ENCODE data around the gene ANKRD27. TPM values are rescaled to one million over a fixed set of nuclear protein-coding genes. Genes with fewer than 3 reads are reported as not detected.

Gene ANKRD27
- total RNA-seq, 2 donors from 2014 or later, result 9.6 to 16.2 TPM

- H3K27ac ChIP-seq, result no peak overlapping the region
- ATAC-seq (no peak), DNase-seq (no peak)
- 83 to 98% methylated on average over 10 to 12 of the region's 12 CpGs for WGBS, 2 donors
- H3K4me1 ChIP-seq, result no peaks in the 10 kb centered on the region
- no peaks in the 10 kb centered on the region for H3K27me3 ChIP-seq
- intact Hi-C loops (cut with DNase I), result no loop called here
- H3K9me3 ChIP-seq, result no peaks in the 10 kb centered on the region
- no peak overlapping the region for H3K4me3 ChIP-seq
- no peak for TF ChIP-seq CTCF (IDR thresholded peaks at IDR 0.05)
- TF ChIP-seq POLR2A (IDR thresholded peaks at IDR 0.05), result no peak
- peaks cover 0 to 20% of the 10 kb centered on the region in 2 donors for H3K36me3 ChIP-seq (replicated peaks in 1 of 2; ENCODE audit: insufficient read depth in 1 of 2, low read depth in 2 of 2)
These were observed 32.2 kb downstream of the ANKRD27 start for GRCh38 chr19:32642771-32643170.

- DNase-seq (no peak), ATAC-seq (no peak)
- Histone ChIP-seq H3K27me3 (no peaks in the 10 kb centered on the region), H3K36me3 (replicated peaks in 1 of 2; ENCODE audit: insufficient read depth in 1 of 2, low read depth in 2 of 2) (peaks cover 0 to 20% of the 10 kb centered on the region in 2 donors), H3K9me3 (no peaks in the 10 kb centered on the region), H3K4me3 (no peak overlapping the region), H3K4me1 (no peaks in the 10 kb centered on the region), H3K27ac (no peak overlapping the region)
- TF ChIP-seq CTCF (IDR thresholded peaks at IDR 0.05) (no peak), POLR2A (IDR thresholded peaks at IDR 0.05) (no peak)
- 97 to 100% methylated on average over 8 to 13 of the region's 13 CpGs for WGBS, 2 donors
- intact Hi-C loops (cut with DNase I), result no loop called here
These were observed 36.4 kb downstream of the ANKRD27 start for GRCh38 chr19:32638625-32639024.

- Histone ChIP-seq H3K36me3 (replicated peaks in 1 of 2; ENCODE audit: insufficient read depth in 1 of 2, low read depth in 2 of 2) (peaks cover 0 to 17% of the 10 kb centered on the region in 2 donors), H3K27me3 (no peaks in the 10 kb centered on the region), H3K4me3 (no peak overlapping the region), H3K27ac (no peak overlapping the region), H3K4me1 (no peaks in the 10 kb centered on the region), H3K9me3 (no peaks in the 10 kb centered on the region)
- ATAC-seq (no peak), DNase-seq (no peak)
- no peak for TF ChIP-seq CTCF (IDR thresholded peaks at IDR 0.05)
- TF ChIP-seq POLR2A (IDR thresholded peaks at IDR 0.05), result no peak
- intact Hi-C loops (cut with DNase I), result no loop called here
- 90 to 96% methylated on average over 8 to 12 of the region's 14 CpGs for WGBS, 2 donors
These were observed 37.5 kb downstream of the ANKRD27 start for GRCh38 chr19:32637480-32637879.

- TF ChIP-seq CTCF (IDR thresholded peaks at IDR 0.05) (no peak), POLR2A (IDR thresholded peaks at IDR 0.05) (no peak)
- intact Hi-C loops (cut with DNase I), result no loop called here
- H3K27ac ChIP-seq, result no peak overlapping the region
- ATAC-seq (no peak), DNase-seq (no peak)
- H3K36me3 ChIP-seq (replicated peaks in 1 of 2; ENCODE audit: insufficient read depth in 1 of 2, low read depth in 2 of 2), result peaks cover 0 to 3% of the 10 kb centered on the region in 2 donors
- no peak overlapping the region for H3K4me3 ChIP-seq
- WGBS, 2 donors, result 88 to 95% methylated on average over 15 of the region's 15 CpGs
- H3K4me1 ChIP-seq, result no peaks in the 10 kb centered on the region
- no peaks in the 10 kb centered on the region for H3K27me3 ChIP-seq
- H3K9me3 ChIP-seq, result no peaks in the 10 kb centered on the region
These were observed 43.6 kb downstream of the ANKRD27 start for GRCh38 chr19:32631381-32631780.

GRCh38 chr19:32630338-32630737 lies 44.6 kb downstream of the ANKRD27 start:
- Histone ChIP-seq H3K36me3 (replicated peaks in 1 of 2; ENCODE audit: insufficient read depth in 1 of 2, low read depth in 2 of 2) (no peaks in the 10 kb centered on the region), H3K4me3 (no peak overlapping the region), H3K27ac (no peak overlapping the region), H3K27me3 (no peaks in the 10 kb centered on the region), H3K4me1 (no peaks in the 10 kb centered on the region), H3K9me3 (no peaks in the 10 kb centered on the region)
- DNase-seq (no peak), ATAC-seq (no peak)
- WGBS, 2 donors, result 86 to 91% methylated on average over 8 to 13 of the region's 14 CpGs
- TF ChIP-seq CTCF (IDR thresholded peaks at IDR 0.05) (no peak), POLR2A (IDR thresholded peaks at IDR 0.05) (no peak)
- intact Hi-C loops (cut with DNase I), result no loop called here
